Right lung (tissue), 5 donors: ENCODE results near the gene POU2F2. TPM values are rescaled to one million over a fixed set of nuclear protein-coding genes. Genes with fewer than 3 reads are reported as not detected.

Source experiments
- polyA plus RNA-seq, 5 donors: library from polyadenylated mRNA; unstranded; fragments of 120-200 nt; gene quantifications; one replicate each; pipeline versions ENCODE4 v1.2.1 to v1.2.3, GENCODE V29; 2013; ENCODE audit warnings: inconsistent platforms in 1 of 5, low replicate concordance in 1 of 5; ENCODE audit not compliant: insufficient read length in 5 of 5, insufficient read depth in 1 of 5

The POU2F2 gene
- polyA plus RNA-seq, 5 donors = 1.1 to 1.7 (median 1.5) TPM

Other genes starting within 250 kb of the POU2F2 start
- gene ARHGEF1, start 249.3 kb downstream of the POU2F2 start, polyA plus RNA-seq = 10 to 100 TPM; 51.2 to 86.8 (median 78.4) TPM
- gene ERFL, start 204.0 kb downstream of the POU2F2 start, polyA plus RNA-seq = under 1 TPM in 4 of 5 donors, not detected in 1; 0.13 to 0.24 (median 0.20) TPM
- 100 to 1,000 TPM in 1 of 5 donors, 10 to 100 TPM in 4; 42.9 to 115 (median 68.9) TPM for gene RABAC1, start 173.1 kb downstream of the POU2F2 start, polyA plus RNA-seq
- under 1 TPM in 3 of 5 donors, not detected in 2; 0.19 to 0.38 (median 0.24) TPM for gene ATP1A3, start 138.2 kb downstream of the POU2F2 start, polyA plus RNA-seq
- 1 to 10 TPM; 3.8 to 8.0 (median 6.0) TPM for gene GRIK5, start 62.2 kb downstream of the POU2F2 start, polyA plus RNA-seq
- 10 to 100 TPM in 4 of 5 donors, 1 to 10 TPM in 1; 9.6 to 16.1 (median 12.2) TPM for gene ZNF574, start 56.3 kb downstream of the POU2F2 start, polyA plus RNA-seq
- gene DEDD2, start 85.2 kb upstream of the POU2F2 start, polyA plus RNA-seq = 10 to 100 TPM; 16.5 to 25.4 (median 21.5) TPM
- gene ZNF526, start 87.9 kb upstream of the POU2F2 start, polyA plus RNA-seq = 10 to 100 TPM in 1 of 5 donors, 1 to 10 TPM in 4; 6.7 to 10.7 (median 8.5) TPM
- 10 to 100 TPM; 52.9 to 77.6 (median 60.6) TPM for gene GSK3A, start 110.2 kb upstream of the POU2F2 start, polyA plus RNA-seq
- 10 to 100 TPM; 31.0 to 58.4 (median 42.0) TPM for gene ERF, start 122.7 kb upstream of the POU2F2 start, polyA plus RNA-seq
- gene CIC, start 136.8 kb upstream of the POU2F2 start, polyA plus RNA-seq = 10 to 100 TPM; 31.8 to 67.6 (median 45.4) TPM
- gene PRR19, start 169.7 kb upstream of the POU2F2 start, polyA plus RNA-seq = 1 to 10 TPM; 1.1 to 2.0 (median 1.4) TPM
- 100 to 1,000 TPM in 1 of 5 donors, 10 to 100 TPM in 4; 74.9 to 112 (median 84.6) TPM for gene PAFAH1B3, start 170.2 kb upstream of the POU2F2 start, polyA plus RNA-seq
- gene TMEM145, start 180.9 kb upstream of the POU2F2 start, polyA plus RNA-seq = 1 to 10 TPM in 2 of 5 donors, under 1 TPM in 3; 0.50 to 1.4 (median 0.84) TPM
- gene MEGF8, start 193.2 kb upstream of the POU2F2 start, polyA plus RNA-seq = 10 to 100 TPM; 21.4 to 39.5 (median 27.9) TPM